DMS53 (cell line): ENCODE data around the gene LRP1B.

ENCODE experiments used
- DNase-seq: peaks from one replicate; lab custom pipeline; 2025; lab: John Stamatoyannopoulos, UW

LRP1B gene

GRCh38 chr2:141589314-141589713 lies 541.5 kb downstream of the LRP1B start:
- DNase-seq, result no peak

GRCh38 chr2:141586985-141587384 lies 543.8 kb downstream of the LRP1B start:
- DNase-seq, result no peak

DNA sequence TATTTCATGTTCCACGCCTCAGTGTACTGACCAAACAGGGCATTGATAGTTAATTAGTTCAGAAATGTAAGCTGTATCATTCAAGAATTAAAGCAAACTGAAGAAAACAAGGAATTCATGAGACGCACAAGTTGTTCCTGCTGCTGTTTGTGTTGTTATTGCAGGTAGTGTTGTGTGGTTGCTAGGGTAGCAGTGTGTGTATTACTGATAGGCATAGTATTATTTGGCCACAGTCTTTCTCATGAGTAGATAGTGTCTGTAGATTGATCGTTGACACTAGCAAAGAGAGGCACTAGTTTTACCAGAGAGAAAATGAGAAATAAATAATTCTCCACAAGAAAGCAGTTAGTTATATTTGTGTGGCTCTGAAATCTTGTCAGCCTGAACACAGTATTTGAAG lies 548.6 kb downstream of the LRP1B start:
- peak; percentile 5 for DNase-seq

DNA sequence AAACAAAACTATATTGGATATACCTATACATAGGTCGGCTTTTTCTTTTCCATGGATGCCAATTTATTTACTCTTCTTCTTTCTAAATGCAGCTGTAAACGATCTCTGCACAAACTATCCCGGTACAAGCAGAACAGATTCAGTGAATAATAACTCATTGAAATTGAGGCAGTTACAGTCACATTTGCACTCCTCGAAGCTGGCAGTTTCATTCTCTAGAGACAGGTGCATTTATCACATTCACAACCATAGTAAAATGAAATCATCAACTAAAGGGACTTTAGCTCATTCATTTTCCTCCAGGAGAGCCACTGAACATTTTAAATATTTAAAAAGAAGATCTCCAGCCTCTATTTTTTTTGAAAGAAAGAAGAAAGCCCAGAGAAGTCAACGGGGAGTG lies 551.7 kb downstream of the LRP1B start:
- DNase-seq, result no peak

GRCh38 chr2:141570474-141571131 lies 560.2 kb downstream of the LRP1B start:
- no peak for DNase-seq

GRCh38 chr2:141569941-141570340 lies 560.9 kb downstream of the LRP1B start:
- no peak for DNase-seq

DNA sequence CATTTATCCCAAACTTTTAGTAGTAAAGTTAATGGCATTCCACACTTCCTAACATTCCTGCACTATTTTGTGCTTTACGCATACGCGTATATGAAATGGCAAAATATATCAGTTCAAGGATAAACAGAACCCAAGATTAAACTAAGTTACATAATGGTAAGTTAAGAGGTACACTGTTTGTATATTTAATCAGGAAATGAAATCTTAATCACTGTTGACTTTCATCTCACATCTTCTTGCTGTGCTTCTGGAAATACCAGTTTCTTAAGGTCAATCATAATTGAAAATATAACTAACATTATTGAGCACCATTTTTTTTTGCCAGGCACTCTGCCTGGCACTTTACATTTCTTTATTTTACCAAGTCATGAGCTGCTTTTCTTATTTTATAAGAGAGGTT lies 565.2 kb downstream of the LRP1B start:
- DNase-seq, result no peak

DNA sequence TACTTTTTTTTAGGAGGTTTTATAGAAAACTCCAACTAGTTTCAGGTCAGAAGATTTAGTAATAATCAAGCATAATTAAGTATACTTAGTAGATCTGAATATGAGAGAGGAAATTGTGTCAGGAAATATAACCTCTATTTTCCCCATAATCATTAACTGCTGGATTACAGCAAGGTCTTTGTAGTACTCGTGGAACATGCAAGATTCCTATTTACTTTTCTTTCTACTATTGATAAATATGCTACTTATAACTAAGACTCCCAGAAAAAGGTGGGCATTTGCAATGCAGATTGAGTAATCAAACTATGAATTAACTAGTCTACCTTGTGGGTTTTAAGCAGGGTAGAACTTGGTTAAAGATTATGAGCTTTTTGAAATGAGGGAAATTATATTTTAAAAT lies 570.1 kb downstream of the LRP1B start:
- no peak for DNase-seq

DNA sequence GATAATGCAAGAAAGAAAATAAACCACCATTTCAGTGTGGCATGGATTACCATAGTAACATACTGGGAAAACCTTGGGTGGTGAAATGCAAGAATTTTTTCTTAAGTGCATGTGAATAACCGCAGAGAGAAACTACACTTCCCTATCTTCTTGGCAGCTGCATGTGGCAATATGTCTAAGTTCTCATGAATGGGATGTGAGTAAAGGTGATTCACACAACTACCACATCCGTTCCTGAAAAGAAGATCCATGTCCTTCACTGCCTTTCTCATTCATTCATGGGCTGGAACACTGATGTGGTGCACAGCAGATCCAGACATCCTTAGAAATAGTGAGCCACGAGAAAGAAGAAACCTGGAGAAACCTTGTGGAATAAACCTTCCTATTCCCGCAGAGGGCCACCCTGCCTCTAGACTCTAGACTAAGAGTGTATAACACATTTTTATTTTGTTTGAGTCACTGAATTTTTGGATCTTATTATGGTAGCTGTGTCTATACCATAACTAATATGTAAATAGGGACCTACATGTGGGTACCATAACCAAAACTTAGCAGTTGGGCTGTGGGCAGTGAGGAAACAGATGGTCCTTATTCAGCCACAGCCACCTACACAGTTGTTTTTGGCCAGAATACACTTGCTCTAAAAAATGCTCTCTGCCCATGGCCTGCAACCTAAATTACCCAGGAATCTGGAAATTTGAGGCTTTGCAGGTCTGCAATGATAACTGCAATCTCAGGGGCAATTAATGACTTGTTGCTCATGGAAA lies 573.3 kb downstream of the LRP1B start:
- DNase-seq, result no peak

- DNase-seq, result no peak
These were observed 574.8 kb downstream of the LRP1B start for GRCh38 chr2:141555876-141556470.

DNA sequence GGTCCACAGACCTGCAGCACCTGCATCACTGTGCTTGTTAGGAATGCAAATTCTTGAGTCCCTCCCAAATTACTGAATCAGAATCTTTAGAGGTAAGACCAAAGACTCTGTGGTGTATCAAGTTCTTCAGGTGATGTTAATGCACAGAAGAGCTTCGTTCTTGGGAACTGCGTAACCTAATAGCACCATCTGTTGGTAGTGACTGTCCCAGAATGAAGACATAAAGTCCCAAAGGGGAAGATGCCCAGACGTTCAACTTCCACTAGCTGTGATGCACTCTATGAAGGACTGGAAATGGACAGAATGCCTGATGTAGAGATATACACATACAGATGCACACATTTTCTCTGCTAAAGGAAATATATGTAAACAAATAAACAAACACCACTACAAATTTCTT lies 576.0 kb downstream of the LRP1B start:
- DNase-seq, result peak; percentile 40

- DNase-seq, result no peak
These were observed 596.0 kb downstream of the LRP1B start for GRCh38 chr2:141534666-141535362.

DNA sequence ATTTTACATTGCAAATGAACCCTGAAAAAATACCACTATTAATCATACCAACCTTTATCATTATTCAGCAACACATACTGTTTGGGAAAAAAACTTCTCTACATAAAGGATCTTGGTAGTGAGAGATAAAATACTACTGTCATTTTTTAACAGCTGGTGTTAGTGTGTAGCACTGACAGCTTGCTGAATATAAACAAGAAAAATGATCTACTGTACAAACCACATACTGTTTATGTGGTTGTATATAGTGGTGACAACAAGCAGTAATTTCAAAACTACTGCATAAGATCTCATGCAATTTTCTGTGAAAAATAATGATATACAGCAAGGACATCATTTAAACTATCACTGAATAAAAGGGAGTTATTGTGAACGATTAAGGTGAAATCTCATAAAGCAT lies 601.2 kb downstream of the LRP1B start:
- DNase-seq, result no peak

DNA sequence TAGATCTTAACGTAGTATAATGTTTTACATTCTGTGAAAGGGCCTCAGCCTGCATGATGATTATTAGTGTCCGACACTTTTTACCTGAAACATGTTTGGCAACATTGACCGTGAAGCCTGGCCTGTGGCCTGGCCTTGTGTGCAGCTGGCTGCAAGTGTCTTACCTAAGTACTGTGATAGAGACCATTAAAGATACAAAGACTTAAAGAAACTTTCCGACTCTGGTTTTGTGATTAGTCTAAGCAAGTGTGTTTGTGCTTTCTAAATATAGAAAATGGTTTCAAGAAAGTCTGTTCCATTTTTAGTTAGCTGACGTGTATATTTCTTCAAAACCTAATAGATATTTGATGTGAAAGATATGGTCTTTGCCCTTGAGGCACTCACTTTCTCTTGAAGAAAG lies 601.8 kb downstream of the LRP1B start:
- no peak for DNase-seq

DNA sequence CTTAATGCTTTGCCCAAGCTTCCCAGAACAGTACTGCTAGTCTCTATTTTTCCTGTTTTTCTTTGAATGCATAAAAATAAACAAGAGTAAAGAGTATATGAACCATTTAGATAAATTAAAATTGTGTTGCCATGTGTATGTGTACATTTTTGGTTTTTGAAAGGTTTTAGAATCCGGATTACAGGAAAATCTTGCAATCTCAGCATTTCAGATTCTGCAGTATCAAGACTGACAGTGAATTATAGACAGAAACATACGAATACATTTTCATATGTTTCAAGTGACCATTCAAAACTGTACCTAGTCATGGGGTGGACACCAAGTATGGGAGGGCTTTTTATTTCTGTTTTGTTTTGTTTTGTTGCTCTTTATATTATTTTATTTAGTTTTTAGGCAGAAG lies 604.1 kb downstream of the LRP1B start:
- DNase-seq, result no peak

DNA sequence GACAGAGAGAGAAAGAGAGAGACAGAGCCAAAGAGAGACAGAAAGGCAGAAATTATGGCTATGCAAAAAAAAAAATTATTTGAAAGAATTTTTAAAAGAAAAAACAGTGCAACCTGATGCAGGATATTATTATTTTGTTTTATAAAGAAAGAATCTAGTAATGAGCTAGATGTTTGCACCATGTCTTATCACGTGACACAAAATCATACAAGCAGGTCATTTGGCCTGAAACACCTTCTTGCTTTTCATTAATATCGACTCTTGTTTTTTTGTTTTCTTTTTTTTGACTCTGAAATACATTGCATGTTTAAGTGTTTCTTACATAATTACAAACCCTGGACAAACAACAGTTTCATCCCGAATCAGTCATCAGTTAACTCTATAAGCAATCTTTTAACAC lies 606.0 kb downstream of the LRP1B start:
- no peak for DNase-seq

DNA sequence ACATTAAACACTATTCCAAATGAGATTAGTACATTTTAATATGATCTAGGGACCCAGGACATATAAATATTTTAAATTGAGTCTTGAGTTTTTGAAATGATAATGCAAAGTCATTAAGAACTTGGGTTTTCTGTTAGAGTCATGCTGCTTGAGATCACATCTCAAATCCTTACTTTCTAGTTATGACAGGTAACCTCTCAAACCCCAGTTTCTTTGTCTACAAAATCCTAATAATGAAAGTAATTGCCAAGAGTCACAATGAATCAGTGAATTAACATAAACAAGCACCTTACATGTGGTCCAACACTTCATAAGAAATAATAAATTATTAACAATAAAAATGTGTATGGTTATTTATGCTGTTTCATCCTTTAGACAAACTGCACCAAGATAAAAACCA lies 607.6 kb downstream of the LRP1B start:
- DNase-seq, result no peak

DNA sequence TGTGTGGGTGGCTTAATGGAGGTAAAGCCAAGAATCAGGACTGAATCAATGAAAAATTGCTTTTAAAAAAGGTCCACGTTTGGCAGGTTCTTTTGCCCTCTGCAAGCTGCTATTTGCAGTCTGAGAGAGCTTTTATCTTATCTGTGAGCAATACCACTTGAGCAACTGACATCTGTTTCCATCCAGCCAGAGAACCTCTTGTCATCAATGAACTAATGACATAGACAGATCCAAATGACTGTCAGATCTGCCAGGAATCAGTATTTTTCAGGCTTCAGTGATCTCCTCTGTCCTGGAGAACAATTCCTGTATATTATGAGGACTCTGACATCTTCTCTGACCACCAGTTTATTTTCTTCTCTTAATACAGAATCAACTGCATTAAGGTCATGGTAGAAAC lies 608.1 kb downstream of the LRP1B start:
- peak; percentile 43 for DNase-seq

DNA sequence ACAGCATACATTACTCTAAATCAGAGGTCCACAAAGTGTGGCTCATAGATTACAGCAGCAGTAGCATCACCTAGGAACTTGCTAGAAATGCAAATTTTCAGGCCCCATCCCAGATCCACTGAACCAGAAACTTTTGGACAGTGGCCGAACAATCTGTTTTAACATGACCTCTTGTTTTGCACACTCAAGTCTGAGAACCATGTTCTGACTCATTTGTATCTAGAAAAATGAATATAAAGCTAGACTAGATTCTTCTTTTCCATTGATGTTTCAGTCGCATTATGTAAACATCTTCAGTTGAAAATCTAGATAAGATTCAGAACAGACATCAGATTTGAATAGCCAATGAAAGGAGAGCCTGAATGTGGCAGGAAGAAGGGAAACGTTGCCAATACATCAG lies 608.8 kb downstream of the LRP1B start:
- DNase-seq, result no peak

GRCh38 chr2:141519906-141520305 lies 610.9 kb downstream of the LRP1B start:
- no peak for DNase-seq

DNA sequence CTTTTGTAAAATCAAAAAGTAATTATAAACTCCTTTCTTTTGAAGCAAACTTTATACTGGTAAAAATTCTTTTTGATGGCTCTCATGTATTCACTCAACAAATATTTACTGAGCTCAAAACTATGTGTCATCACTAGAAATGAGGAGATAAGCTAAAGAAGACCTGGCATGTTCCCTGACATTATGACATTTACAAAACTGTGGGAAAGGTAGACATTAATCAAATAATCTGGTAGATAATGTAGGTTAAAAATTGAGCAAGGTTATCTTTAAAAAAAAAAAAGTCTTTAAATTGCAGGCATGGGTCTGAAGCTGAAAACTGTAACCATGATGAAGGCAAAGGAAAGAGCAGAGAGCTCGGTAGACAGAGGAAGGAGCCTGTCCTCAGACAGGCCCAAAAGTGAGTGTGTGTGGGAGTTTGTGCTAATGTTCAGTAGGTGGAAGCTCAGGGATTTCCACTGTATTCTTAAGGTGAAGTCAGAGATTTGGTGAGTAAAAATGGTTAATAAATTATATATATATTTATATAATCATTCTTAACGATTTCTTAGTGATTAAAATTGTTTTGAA lies 612.9 kb downstream of the LRP1B start:
- DNase-seq, result peak; percentile 15

GRCh38 chr2:141517180-141517851 lies 613.5 kb downstream of the LRP1B start:
- DNase-seq, result peak; percentile 7
